ENCODE results near the gene UNC79.

Gene UNC79

DNA sequence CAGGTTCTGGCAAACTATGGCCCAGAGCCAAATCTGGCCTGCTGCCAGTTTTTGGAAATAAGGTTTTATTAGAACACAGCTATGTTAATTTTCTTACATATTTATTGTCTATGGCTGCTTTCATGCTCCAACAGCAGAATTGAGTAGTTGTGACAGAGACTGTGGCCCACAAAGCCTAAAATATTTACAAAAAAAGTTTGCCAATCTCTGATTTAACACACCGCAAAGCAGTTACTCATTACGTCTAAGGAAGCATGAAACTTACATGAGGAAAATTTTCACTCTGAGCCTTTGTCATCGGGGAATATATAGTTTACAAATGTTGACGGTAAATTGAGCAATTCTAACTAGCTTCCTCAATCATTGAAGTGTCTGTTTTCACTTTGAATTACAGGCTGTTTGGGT is 96.5 kb downstream of the UNC79 start:
- H3K79me1 ChIP-seq (ENCODE audit: low read depth, low read length): no peaks in the 10 kb centered on the region

DNA sequence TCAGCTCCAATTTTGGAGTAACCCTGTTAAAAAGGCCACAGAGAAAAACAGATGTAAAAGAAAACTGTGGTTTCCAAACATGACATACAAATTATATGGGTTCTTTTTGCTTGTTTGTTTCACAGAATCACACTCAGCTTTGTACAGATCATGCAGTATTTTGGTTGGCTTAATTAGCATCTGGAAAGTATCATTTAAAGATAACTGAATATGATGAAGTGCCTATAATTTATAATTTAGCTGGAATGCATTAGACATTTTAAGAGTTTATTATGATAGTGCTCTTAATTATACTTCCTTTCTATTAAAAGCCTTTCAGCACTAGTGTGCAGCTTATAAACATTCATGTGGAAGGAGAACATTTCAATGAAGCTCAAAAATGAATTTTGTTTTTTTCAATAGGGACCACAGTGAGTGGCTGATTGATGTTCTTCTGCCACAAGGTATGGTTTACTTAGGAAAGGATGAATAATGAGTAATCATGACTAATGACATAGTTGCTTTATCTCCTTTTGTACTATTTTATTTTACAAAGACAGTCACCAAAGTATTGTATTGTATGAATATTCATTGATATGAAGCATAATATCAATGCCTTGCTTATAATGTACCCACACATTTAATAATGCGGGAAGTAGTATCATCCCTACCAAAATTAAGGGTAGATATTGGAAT is 98.3 kb downstream of the UNC79 start:
- no peak overlapping the region for H4K8ac ChIP-seq (ENCODE audit: low read depth, low read length)
- no peak overlapping the region for H3K18ac ChIP-seq (ENCODE audit: low read length)
- H2BK15ac ChIP-seq (ENCODE audit: low read length): no peak overlapping the region
- H3K4ac ChIP-seq (ENCODE audit: low read length): no peak overlapping the region
- H2BK5ac ChIP-seq (ENCODE audit: low read length): no peak overlapping the region
- no peak overlapping the region for H3K4me3 ChIP-seq (ENCODE audit: low read length in 2 of 2)
- no peak overlapping the region for H3K9ac ChIP-seq (ENCODE audit: low read depth, low read length, poor library complexity)
- DNase-seq (ENCODE audit: low spot score): no peak
- no peak overlapping the region for H3K27ac ChIP-seq (replicated peaks; ENCODE audit: low read length)
- no peaks in the 10 kb centered on the region for H3K36me3 ChIP-seq (replicated peaks in 1 of 2; ENCODE audit: control insufficient read depth in 2 of 2, insufficient read depth in 2 of 2, low read length in 2 of 2)
- no peaks in the 10 kb centered on the region for H3K9me3 ChIP-seq (replicated peaks in 1 of 2; ENCODE audit: control insufficient read depth in 2 of 2, insufficient read depth in 1 of 2, low read depth in 1 of 2, low read length in 2 of 2)
- no peak overlapping the region for H3K4me2 ChIP-seq (ENCODE audit: insufficient read depth, low read length, poor library complexity, severe bottlenecking)
- no peaks in the 10 kb centered on the region for H3K27me3 ChIP-seq (ENCODE audit: control insufficient read depth in 3 of 3, insufficient read depth in 3 of 3, low read depth in 1 of 3, low read length in 3 of 3)
- no peak overlapping the region for H3K14ac ChIP-seq (ENCODE audit: low read length)
- no peak overlapping the region for H4K91ac ChIP-seq (ENCODE audit: low read depth, low read length, poor library complexity)
- H2BK120ac ChIP-seq (ENCODE audit: low read depth, low read length): no peak overlapping the region
- no peaks in the 10 kb centered on the region for H3K79me1 ChIP-seq (ENCODE audit: low read depth, low read length)
- no peaks in the 10 kb centered on the region for H3K4me1 ChIP-seq (ENCODE audit: control insufficient read depth in 2 of 2, insufficient read depth in 1 of 2, low read depth in 1 of 2, low read length in 2 of 2)
- H3K23ac ChIP-seq (ENCODE audit: low read depth, low read length, poor library complexity): no peak overlapping the region
- H2AFZ ChIP-seq (ENCODE audit: low read length): no peak overlapping the region
- no peak overlapping the region for H2BK12ac ChIP-seq (ENCODE audit: low read length)
- WGBS, 2 donors (ENCODE audit: extremely low coverage in 2 of 2, insufficient read length in 2 of 2, insufficient replicate concordance in 1 of 2): no CpG with 5 or more reads among the region's 1 CpG
- no peak overlapping the region for H2AK5ac ChIP-seq (ENCODE audit: low read depth, low read length)

More for the DNA sequence above, 96.5 kb downstream of the UNC79 start:
- Histone ChIP-seq H3K4me3 (ENCODE audit: low read length in 2 of 2) (no peak overlapping the region), H2AK5ac (ENCODE audit: low read depth, low read length) (no peak overlapping the region), H3K23ac (ENCODE audit: low read depth, low read length, poor library complexity) (no peak overlapping the region), H3K36me3 (replicated peaks in 1 of 2; ENCODE audit: control insufficient read depth in 2 of 2, insufficient read depth in 2 of 2, low read length in 2 of 2) (no peaks in the 10 kb centered on the region), H3K4ac (ENCODE audit: low read length) (no peak overlapping the region), H3K18ac (ENCODE audit: low read length) (no peak overlapping the region), H3K4me1 (ENCODE audit: control insufficient read depth in 2 of 2, insufficient read depth in 1 of 2, low read depth in 1 of 2, low read length in 2 of 2) (no peaks in the 10 kb centered on the region), H2AFZ (ENCODE audit: low read length) (no peak overlapping the region), H3K9me3 (replicated peaks in 1 of 2; ENCODE audit: control insufficient read depth in 2 of 2, insufficient read depth in 1 of 2, low read depth in 1 of 2, low read length in 2 of 2) (no peaks in the 10 kb centered on the region), H3K14ac (ENCODE audit: low read length) (no peak overlapping the region), H2BK15ac (ENCODE audit: low read length) (no peak overlapping the region), H3K27ac (replicated peaks; ENCODE audit: low read length) (no peak overlapping the region), H3K4me2 (ENCODE audit: insufficient read depth, low read length, poor library complexity, severe bottlenecking) (no peak overlapping the region), H2BK120ac (ENCODE audit: low read depth, low read length) (no peak overlapping the region), H3K27me3 (ENCODE audit: control insufficient read depth in 3 of 3, insufficient read depth in 3 of 3, low read depth in 1 of 3, low read length in 3 of 3) (no peaks in the 10 kb centered on the region), H2BK5ac (ENCODE audit: low read length) (no peak overlapping the region), H4K91ac (ENCODE audit: low read depth, low read length, poor library complexity) (no peak overlapping the region), H2BK12ac (ENCODE audit: low read length) (no peak overlapping the region), H3K9ac (ENCODE audit: low read depth, low read length, poor library complexity) (no peak overlapping the region), H4K8ac (ENCODE audit: low read depth, low read length) (no peak overlapping the region)
- DNase-seq (ENCODE audit: low spot score): no peak
- WGBS, 2 donors (ENCODE audit: extremely low coverage in 2 of 2, insufficient read length in 2 of 2, insufficient replicate concordance in 1 of 2): no CpG with 5 or more reads among the region's 4 CpGs

DNA sequence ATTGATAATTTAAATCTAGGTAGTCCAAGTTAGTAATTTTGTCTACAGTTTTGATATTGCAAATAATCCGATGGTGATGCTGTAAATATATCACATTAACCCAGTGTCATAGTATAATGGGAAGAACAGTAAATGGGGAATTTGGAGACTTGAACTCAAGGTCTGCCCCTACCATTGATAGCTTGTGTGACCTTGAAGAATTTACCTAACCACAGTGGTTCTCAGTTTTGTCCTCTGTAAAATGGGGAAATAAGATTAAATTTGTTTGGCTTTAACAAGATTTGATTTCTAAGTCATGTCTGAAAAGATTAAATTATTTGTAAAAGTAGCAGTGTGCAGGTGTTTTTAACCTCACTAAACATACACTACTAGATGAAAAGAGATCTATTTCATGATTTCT is 100.9 kb downstream of the UNC79 start:
- Histone ChIP-seq H2AK5ac (ENCODE audit: low read depth, low read length) (no peak overlapping the region), H2AFZ (ENCODE audit: low read length) (no peak overlapping the region), H3K4me3 (ENCODE audit: low read length in 2 of 2) (no peak overlapping the region), H2BK12ac (ENCODE audit: low read length) (no peak overlapping the region), H3K79me1 (ENCODE audit: low read depth, low read length) (no peaks in the 10 kb centered on the region), H3K4me1 (ENCODE audit: control insufficient read depth in 2 of 2, insufficient read depth in 1 of 2, low read depth in 1 of 2, low read length in 2 of 2) (no peaks in the 10 kb centered on the region), H3K36me3 (replicated peaks in 1 of 2; ENCODE audit: control insufficient read depth in 2 of 2, insufficient read depth in 2 of 2, low read length in 2 of 2) (no peaks in the 10 kb centered on the region), H2BK5ac (ENCODE audit: low read length) (no peak overlapping the region), H4K91ac (ENCODE audit: low read depth, low read length, poor library complexity) (no peak overlapping the region), H3K9me3 (replicated peaks in 1 of 2; ENCODE audit: control insufficient read depth in 2 of 2, insufficient read depth in 1 of 2, low read depth in 1 of 2, low read length in 2 of 2) (no peaks in the 10 kb centered on the region), H3K27me3 (ENCODE audit: control insufficient read depth in 3 of 3, insufficient read depth in 3 of 3, low read depth in 1 of 3, low read length in 3 of 3) (no peaks in the 10 kb centered on the region), H3K4ac (ENCODE audit: low read length) (no peak overlapping the region), H3K27ac (replicated peaks; ENCODE audit: low read length) (no peak overlapping the region), H3K4me2 (ENCODE audit: insufficient read depth, low read length, poor library complexity, severe bottlenecking) (no peak overlapping the region), H3K23ac (ENCODE audit: low read depth, low read length, poor library complexity) (no peak overlapping the region), H4K8ac (ENCODE audit: low read depth, low read length) (no peak overlapping the region), H2BK120ac (ENCODE audit: low read depth, low read length) (no peak overlapping the region), H3K18ac (ENCODE audit: low read length) (no peak overlapping the region), H3K14ac (ENCODE audit: low read length) (no peak overlapping the region), H2BK15ac (ENCODE audit: low read length) (no peak overlapping the region), H3K9ac (ENCODE audit: low read depth, low read length, poor library complexity) (no peak overlapping the region)
- DNase-seq (ENCODE audit: low spot score): no peak
- WGBS, 2 donors (ENCODE audit: extremely low coverage in 2 of 2, insufficient read length in 2 of 2, insufficient replicate concordance in 1 of 2): no CpG with 5 or more reads among the region's 1 CpG

DNA sequence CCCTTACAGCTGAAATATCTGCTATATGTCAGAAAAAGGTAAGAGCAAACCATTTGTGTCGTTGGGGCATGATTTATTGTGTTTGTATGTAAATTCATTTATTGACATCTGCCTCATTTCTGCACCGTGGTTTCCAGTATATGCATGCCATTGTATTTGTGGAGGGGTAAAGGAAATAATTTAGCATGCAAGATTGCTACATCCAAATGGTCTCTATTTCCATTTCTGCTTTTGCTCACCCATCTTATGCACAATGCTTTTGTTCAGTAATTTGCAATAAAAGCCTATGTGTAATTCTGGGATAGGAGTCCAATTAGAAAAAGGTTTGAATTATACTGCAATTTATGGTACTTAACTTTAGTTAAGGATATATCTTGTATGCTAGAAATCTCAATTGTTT is 101.8 kb downstream of the UNC79 start:
- DNase-seq (ENCODE audit: low spot score): no peak
- H2AFZ ChIP-seq (ENCODE audit: low read length): no peak overlapping the region
- no peak overlapping the region for H3K27ac ChIP-seq (replicated peaks; ENCODE audit: low read length)
- peaks cover 0 to 3% of the 10 kb centered on the region in 2 donors for H3K4me1 ChIP-seq (ENCODE audit: control insufficient read depth in 2 of 2, insufficient read depth in 1 of 2, low read depth in 1 of 2, low read length in 2 of 2)
- no peak overlapping the region for H3K4me3 ChIP-seq (ENCODE audit: low read length in 2 of 2)
- no peak overlapping the region for H2BK15ac ChIP-seq (ENCODE audit: low read length)
- no peak overlapping the region for H3K9ac ChIP-seq (ENCODE audit: low read depth, low read length, poor library complexity)
- no peaks in the 10 kb centered on the region for H3K27me3 ChIP-seq (ENCODE audit: control insufficient read depth in 3 of 3, insufficient read depth in 3 of 3, low read depth in 1 of 3, low read length in 3 of 3)
- no CpG with 5 or more reads among the region's 2 CpGs for WGBS, 2 donors (ENCODE audit: extremely low coverage in 2 of 2, insufficient read length in 2 of 2, insufficient replicate concordance in 1 of 2)
- no peak overlapping the region for H2BK5ac ChIP-seq (ENCODE audit: low read length)
- H3K23ac ChIP-seq (ENCODE audit: low read depth, low read length, poor library complexity): no peak overlapping the region
- no peak overlapping the region for H2BK120ac ChIP-seq (ENCODE audit: low read depth, low read length)
- H2BK12ac ChIP-seq (ENCODE audit: low read length): no peak overlapping the region
- no peaks in the 10 kb centered on the region for H3K9me3 ChIP-seq (replicated peaks in 1 of 2; ENCODE audit: control insufficient read depth in 2 of 2, insufficient read depth in 1 of 2, low read depth in 1 of 2, low read length in 2 of 2)
- no peak overlapping the region for H3K14ac ChIP-seq (ENCODE audit: low read length)
- no peak overlapping the region for H4K8ac ChIP-seq (ENCODE audit: low read depth, low read length)
- no peaks in the 10 kb centered on the region for H3K36me3 ChIP-seq (replicated peaks in 1 of 2; ENCODE audit: control insufficient read depth in 2 of 2, insufficient read depth in 2 of 2, low read length in 2 of 2)
- no peak overlapping the region for H4K91ac ChIP-seq (ENCODE audit: low read depth, low read length, poor library complexity)
- no peak overlapping the region for H3K18ac ChIP-seq (ENCODE audit: low read length)
- no peak overlapping the region for H3K4ac ChIP-seq (ENCODE audit: low read length)
- H3K4me2 ChIP-seq (ENCODE audit: insufficient read depth, low read length, poor library complexity, severe bottlenecking): no peak overlapping the region
- H2AK5ac ChIP-seq (ENCODE audit: low read depth, low read length): no peak overlapping the region
- H3K79me1 ChIP-seq (ENCODE audit: low read depth, low read length): no peaks in the 10 kb centered on the region

Data from neuronal stem cell (in vitro differentiated cells).